A204.1 (cell line): Measurements from ENCODE around the gene MS4A10.

Experiments used
- FAIRE-seq: peaks from 2 replicates; lab custom pipeline; 2012; peaks lifted over from hg19 to GRCh38; lab: Jason Lieb, UNC

The MS4A10 gene

GRCh38 chr11:60766547-60766946 lies 18.6 kb upstream of the MS4A10 start:
- no peak for FAIRE-seq

- FAIRE-seq: no peak
Observed at GRCh38 chr11:60767388-60767811, 17.7 kb upstream of the MS4A10 start.

DNA sequence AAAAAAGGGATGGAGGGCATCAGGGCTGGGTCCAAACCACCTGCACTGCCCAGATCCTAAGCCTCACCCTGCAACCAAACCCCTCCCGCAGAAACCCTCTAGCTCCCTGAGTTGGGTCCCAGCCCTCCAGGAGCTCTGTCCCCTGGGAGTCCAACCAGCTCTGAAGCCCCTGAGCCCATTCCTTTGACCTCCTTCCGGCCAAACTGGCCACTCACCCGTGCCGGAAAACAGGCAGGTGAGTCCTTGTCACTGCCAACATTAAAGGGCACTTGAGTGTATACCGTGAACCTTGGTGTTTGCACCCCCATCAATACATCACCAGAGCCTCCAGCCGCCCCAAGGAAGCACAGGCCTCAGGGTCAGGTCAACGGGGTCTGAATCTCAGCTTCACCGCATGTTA lies 16.9 kb upstream of the MS4A10 start:
- FAIRE-seq: no peak

DNA sequence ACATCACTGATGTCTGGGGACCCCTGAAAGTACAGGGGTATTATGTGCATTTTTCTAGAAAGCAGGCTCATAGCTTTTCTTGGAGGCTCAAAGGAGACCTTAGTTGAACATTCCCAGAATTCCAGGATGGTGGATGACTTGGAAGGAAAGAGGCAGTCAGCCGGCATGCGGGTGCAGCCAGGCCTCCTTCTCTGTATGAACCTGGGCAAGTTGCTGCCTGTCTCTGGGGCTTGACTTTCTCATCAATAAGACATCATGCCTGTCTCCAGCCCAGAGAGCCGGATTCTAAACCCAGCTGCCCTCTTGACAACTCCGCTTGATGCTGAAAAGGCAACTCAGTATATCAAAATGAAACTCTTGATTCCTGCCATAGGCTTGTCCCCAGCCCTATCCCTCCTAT lies 15.9 kb upstream of the MS4A10 start:
- FAIRE-seq: no peak

DNA sequence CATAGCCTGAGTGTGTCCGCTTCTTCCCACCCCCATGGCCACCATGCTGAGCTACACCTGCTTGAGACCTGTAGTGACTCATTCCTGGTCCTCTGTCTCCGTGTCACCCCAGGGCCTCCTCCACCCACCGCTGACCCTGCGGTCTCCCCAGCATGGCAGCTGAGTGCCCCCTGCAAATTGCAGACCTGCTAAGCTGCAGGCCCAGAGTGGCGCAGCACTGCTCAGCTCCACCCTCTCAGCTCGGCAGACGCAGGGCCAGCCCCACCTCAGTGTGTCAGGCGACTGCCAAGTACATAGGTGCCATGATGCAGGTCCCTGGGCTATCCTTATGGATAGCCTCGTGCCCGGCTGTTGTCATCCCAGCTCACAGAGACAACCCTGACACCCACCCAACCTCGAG lies 15.3 kb upstream of the MS4A10 start:
- FAIRE-seq: no peak

GRCh38 chr11:60771146-60771545 lies 14.0 kb upstream of the MS4A10 start:
- FAIRE-seq: no peak

- FAIRE-seq: no peak
Observed at GRCh38 chr11:60771879-60772525, 13.1 kb upstream of the MS4A10 start.

- FAIRE-seq: no peak
Observed at GRCh38 chr11:60772666-60773065, 12.5 kb upstream of the MS4A10 start.

GRCh38 chr11:60774726-60775125 lies 10.4 kb upstream of the MS4A10 start:
- FAIRE-seq: no peak

GRCh38 chr11:60775420-60775961 lies 9.6 kb upstream of the MS4A10 start:
- FAIRE-seq: peak; percentile 74

DNA sequence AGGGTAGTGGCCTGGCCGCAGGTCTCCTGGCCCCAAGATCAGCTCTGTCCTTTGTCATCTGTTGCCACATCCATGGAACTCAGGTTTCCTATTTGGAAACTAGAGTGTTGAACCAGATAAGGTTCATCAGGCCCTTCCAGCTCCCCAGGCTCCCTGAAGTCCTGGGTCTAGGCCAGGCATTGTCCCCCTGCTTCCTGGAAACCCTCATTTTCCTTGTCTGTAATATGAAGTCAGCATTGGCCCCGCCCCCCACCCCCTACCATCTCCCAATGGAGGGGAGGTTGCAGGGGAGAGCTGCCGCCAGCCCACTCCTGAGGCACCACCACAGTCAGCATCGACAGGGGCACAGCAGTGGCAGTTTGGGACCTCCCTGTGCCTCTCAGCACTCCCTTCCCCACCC lies 9.0 kb upstream of the MS4A10 start:
- no peak for FAIRE-seq

- FAIRE-seq: no peak
Observed at GRCh38 chr11:60777106-60777505, 8.0 kb upstream of the MS4A10 start.

DNA sequence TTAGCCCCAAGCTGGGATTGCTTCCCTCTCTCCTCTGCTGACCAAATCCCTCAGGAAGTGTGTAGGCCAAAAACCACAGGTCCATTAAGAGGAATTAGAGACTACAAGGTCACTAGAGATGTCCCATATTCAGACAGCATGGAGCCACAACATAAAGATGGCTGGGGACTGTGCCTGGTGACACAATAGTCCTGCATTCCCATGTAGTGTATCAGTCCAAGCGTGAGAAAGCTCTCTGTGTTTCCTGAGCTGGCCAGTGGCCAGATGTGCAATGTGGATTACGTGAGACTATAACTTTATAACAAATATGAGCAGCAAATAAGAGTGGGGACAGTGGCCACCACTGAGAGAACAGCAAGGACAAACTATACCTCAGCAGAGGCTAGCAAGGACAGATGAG lies 7.6 kb upstream of the MS4A10 start:
- no peak for FAIRE-seq

GRCh38 chr11:60780065-60780464 lies 5.1 kb upstream of the MS4A10 start:
- FAIRE-seq: no peak

- FAIRE-seq: no peak
Observed at GRCh38 chr11:60780774-60781173, 4.4 kb upstream of the MS4A10 start.

GRCh38 chr11:60781286-60781980 lies 3.7 kb upstream of the MS4A10 start:
- FAIRE-seq: no peak

GRCh38 chr11:60781981-60782316 lies 3.2 kb upstream of the MS4A10 start:
- no peak for FAIRE-seq

DNA sequence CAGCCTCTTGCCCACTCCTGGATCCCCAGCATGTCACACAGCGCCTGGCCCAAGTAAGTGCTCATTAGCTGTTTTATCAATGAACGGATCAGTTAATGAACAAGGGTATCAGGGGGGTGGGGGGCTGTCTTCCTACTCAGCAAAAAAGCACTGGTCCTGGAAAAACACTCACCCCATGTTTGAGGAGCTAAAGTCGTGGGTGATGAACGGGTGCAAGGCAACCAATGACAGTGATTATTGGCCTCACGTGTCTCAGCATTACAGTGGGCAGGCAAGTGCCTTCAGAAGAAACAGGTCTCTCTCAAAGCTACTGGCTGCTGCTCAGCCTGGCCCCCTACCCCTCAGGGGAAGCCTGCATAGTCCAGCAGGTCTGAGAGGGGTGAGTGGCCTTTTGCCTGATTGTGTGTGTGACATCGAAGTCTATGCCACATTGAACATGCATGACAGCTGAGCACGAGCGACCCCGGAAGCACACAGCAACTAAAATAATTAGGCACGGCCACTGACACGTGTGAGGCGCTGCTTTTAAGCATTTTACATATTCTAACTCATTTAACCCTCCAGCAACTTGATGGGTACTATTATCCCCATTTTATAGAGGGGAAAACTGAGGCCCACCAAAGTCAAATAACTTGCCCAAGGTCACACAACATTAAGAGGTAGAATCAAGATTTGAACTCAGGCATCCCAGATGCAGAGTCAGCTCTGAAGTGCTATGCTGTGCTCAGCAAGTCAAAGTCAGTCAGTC lies 2.6 kb upstream of the MS4A10 start:
- FAIRE-seq: no peak

DNA sequence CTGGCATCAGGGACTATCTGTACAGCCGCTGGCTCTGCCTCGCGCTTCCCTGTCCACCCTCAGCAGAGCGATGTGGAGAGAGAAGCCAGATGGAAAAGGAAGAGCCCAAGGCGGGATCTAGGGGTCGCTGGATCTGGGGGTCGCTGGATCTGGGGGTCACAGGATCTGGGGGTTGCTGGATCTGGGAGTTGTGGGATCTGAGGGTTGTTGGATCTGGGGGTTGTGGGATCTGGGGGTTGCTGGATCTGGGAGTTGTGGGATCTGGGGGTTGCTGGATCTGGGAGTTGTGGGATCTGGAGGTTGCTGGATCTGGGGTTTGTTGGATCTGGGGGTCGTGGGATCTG lies 2.0 kb upstream of the MS4A10 start:
- no peak for FAIRE-seq

GRCh38 chr11:60783911-60784310 lies 1.2 kb upstream of the MS4A10 start:
- no peak for FAIRE-seq

- FAIRE-seq: no peak
Observed at GRCh38 chr11:60785806-60786361, 751 bp downstream of the MS4A10 start.

DNA sequence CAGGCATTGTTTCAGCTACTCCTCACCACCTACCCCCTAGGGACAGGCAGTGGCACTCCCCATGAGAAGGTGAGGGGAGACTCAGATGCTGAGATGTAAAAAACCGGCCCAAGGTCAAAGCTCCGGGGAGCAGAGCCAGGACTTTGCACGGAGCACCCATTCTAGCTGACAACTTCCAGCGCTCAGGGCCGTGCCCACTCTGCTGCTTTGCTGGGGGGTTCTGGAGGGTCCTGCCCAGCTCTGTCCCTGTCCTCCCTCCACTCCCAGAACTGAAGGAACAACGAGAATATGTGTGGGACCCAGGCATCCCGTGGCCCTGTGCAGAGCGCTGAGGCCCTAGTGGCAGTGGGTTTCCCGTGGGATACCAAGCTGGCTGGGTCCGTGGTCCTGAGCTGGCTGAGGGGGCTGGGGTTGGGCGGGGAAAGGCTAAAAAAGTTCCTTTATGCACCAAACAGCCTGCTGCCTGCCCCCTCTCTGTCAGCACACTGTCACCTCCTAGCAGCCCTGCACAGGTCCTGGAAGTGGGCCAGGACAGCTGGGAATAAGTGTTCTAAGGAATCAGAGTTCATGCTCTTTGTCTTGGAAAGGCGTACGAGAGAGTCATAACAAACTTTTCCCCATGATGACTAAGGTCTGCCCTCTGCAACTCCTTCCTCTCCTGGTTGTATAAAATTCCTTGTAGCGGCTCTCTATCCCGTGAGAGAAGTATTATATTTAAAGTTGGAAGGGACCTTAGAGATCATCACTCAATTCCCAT lies 1.9 kb downstream of the MS4A10 start:
- FAIRE-seq: no peak
